H9 (cell line): Measurements from ENCODE around the gene GRIK3. TPM values are rescaled to one million over a fixed set of nuclear protein-coding genes. Genes with fewer than 3 reads are reported as not detected.

Experiments used
- DNase-seq: peaks from one replicate; pipeline ENCODE4 v3.0.0-alpha.2; 2017
- H2AFZ ChIP-seq: one replicate; pipeline ENCODE4 v1.6.1; 2013; ENCODE audit warnings: mild to moderate bottlenecking, low read length, control low read depth, moderate library complexity
- H2AK5ac ChIP-seq: 2 replicates; pipeline ENCODE4 v1.6.1; 2013; ENCODE audit warnings: low read length, control low read depth, mixed read lengths; ENCODE audit not compliant: insufficient read length
- H2BK120ac ChIP-seq: one replicate; pipeline ENCODE4 v1.6.1; 2013; ENCODE audit warnings: low read depth, mild to moderate bottlenecking, low read length, control low read depth, inconsistent platforms; ENCODE audit not compliant: poor library complexity, severe bottlenecking
- H2BK12ac ChIP-seq: 2 replicates; pipeline ENCODE4 v1.6.1; 2013; ENCODE audit warnings: low read length, control low read depth, mixed read lengths, low read depth; ENCODE audit not compliant: insufficient read length
- H2BK15ac ChIP-seq: 2 replicates; pipeline ENCODE4 v1.6.1; 2013; ENCODE audit warnings: low read depth, low read length, control low read depth
- H2BK20ac ChIP-seq: one replicate; pipeline ENCODE4 v1.6.1; 2013; ENCODE audit warnings: low read depth, mild to moderate bottlenecking, low read length, control low read depth, inconsistent platforms; ENCODE audit not compliant: poor library complexity, severe bottlenecking
- H2BK5ac ChIP-seq: 2 replicates; pipeline ENCODE4 v1.6.1; 2013; ENCODE audit warnings: low read length, control low read depth, mixed read lengths; ENCODE audit not compliant: insufficient read length
- H3K14ac ChIP-seq: 2 replicates; pipeline ENCODE4 v1.6.1; 2013; ENCODE audit warnings: low read length, control low read depth; ENCODE audit not compliant: insufficient read depth
- H3K18ac ChIP-seq: 2 replicates; pipeline ENCODE4 v1.6.1; 2013; ENCODE audit warnings: low read depth, mild to moderate bottlenecking, mixed read lengths, low read length, control low read depth; ENCODE audit not compliant: insufficient read length
- H3K23ac ChIP-seq: 2 replicates; pipeline ENCODE4 v1.6.1; 2013; ENCODE audit warnings: low read length, control low read depth, mixed read lengths, low read depth; ENCODE audit not compliant: insufficient read length
- H3K23me2 ChIP-seq: 2 replicates; pipeline ENCODE4 v1.6.1; 2013; ENCODE audit warnings: low read depth, mild to moderate bottlenecking, mixed read lengths, low read length, control low read depth; ENCODE audit not compliant: insufficient read length, poor library complexity, severe bottlenecking
- H3K27ac ChIP-seq: 2 replicates; pipeline ENCODE4 v1.5.1; 2013; ENCODE audit warnings: low read length, control low read depth, mixed read lengths, low read depth; ENCODE audit not compliant: insufficient read length
- H3K27me3 ChIP-seq: 2 replicates; pipeline ENCODE4 v1.6.1; 2013; ENCODE audit warnings: low read length, control low read depth, inconsistent platforms; ENCODE audit not compliant: insufficient read depth
- H3K4ac ChIP-seq: 2 replicates; pipeline ENCODE4 v1.6.1; 2013; ENCODE audit warnings: low read depth, mild to moderate bottlenecking, control low read depth, inconsistent platforms, low read length, moderate library complexity
- H3K4me1 ChIP-seq: 2 replicates; pipeline ENCODE4 v1.6.1; 2013; ENCODE audit warnings: low read length, control low read depth, inconsistent platforms; ENCODE audit not compliant: insufficient read depth
- H3K4me2 ChIP-seq: 2 replicates; pipeline ENCODE4 v1.6.1; 2013; ENCODE audit warnings: low read length, control low read depth, mixed read lengths; ENCODE audit not compliant: insufficient read length, insufficient read depth
- H3K56ac ChIP-seq: 2 replicates; pipeline ENCODE4 v1.6.1; 2013; ENCODE audit warnings: low read depth, mild to moderate bottlenecking, mixed read lengths, low read length, control low read depth; ENCODE audit not compliant: insufficient read length
- H3K79me1 ChIP-seq: 2 replicates; pipeline ENCODE4 v1.6.1; 2013; ENCODE audit warnings: low read depth, mild to moderate bottlenecking, moderate library complexity, low read length, control low read depth, inconsistent platforms; ENCODE audit not compliant: insufficient read depth, poor library complexity, severe bottlenecking
- H3K79me2 ChIP-seq: 2 replicates; pipeline ENCODE4 v1.6.1; 2013; ENCODE audit warnings: low read length, control low read depth, inconsistent platforms; ENCODE audit not compliant: insufficient read depth
- H3K9ac ChIP-seq: 2 replicates; pipeline ENCODE4 v1.6.1; 2013; ENCODE audit warnings: low read length, control low read depth, mixed read lengths; ENCODE audit not compliant: insufficient read length; ENCODE audit errors: extremely low read depth
- H3K9me3 ChIP-seq: one replicate; pipeline ENCODE4 v1.6.1; 2013; ENCODE audit warnings: low read depth, low read length, inconsistent platforms; ENCODE audit not compliant: control insufficient read depth
- H3T11ph ChIP-seq: one replicate; pipeline ENCODE4 v1.6.1; 2013; ENCODE audit warnings: mild to moderate bottlenecking, low read length, control low read depth, inconsistent platforms
- H4K20me1 ChIP-seq: one replicate; pipeline ENCODE4 v1.6.1; 2013; ENCODE audit not compliant: control insufficient read depth, insufficient read length, insufficient read depth
- H4K5ac ChIP-seq: 2 replicates; pipeline ENCODE4 v1.6.1; 2013; ENCODE audit warnings: low read depth, mild to moderate bottlenecking, mixed read lengths, low read length, control low read depth; ENCODE audit not compliant: insufficient read length
- H4K8ac ChIP-seq: replicated peaks from 2 replicates; pipeline ENCODE4 v1.6.1; 2013; ENCODE audit warnings: low read length, control low read depth, mixed read lengths, low read depth; ENCODE audit not compliant: insufficient read length
- H4K91ac ChIP-seq: 2 replicates; pipeline ENCODE4 v1.6.1; 2013; ENCODE audit warnings: low read depth, mild to moderate bottlenecking, moderate library complexity, mixed read lengths, low read length, control low read depth; ENCODE audit not compliant: insufficient read length
- H3K27ac Mint-ChIP-seq, 3 experiments: 2 replicates in 2 of 3; 3 replicates in 1 of 3; pipeline ENCODE4 v1.8.0; 2020 to 2021; ENCODE audit warnings: mixed read lengths in 3 of 3, mild to moderate bottlenecking in 1 of 3, moderate library complexity in 1 of 3
- H3K27me3 Mint-ChIP-seq: 2 replicates; pipeline ENCODE4 v1.8.0; 2021; ENCODE audit warnings: low read depth, mild to moderate bottlenecking, moderate library complexity, mixed read lengths
- H3K36me3 Mint-ChIP-seq, 3 experiments: 2 replicates in 2 of 3; 3 replicates in 1 of 3; pipeline ENCODE4 v1.8.0; 2020 to 2021; ENCODE audit warnings: low read depth in 3 of 3, mixed read lengths in 3 of 3; ENCODE audit not compliant: insufficient read depth in 1 of 3
- H3K4me1 Mint-ChIP-seq, 2 experiments: 2 replicates each; pipeline ENCODE4 v1.8.0; 2020; ENCODE audit warnings: mixed read lengths in 2 of 2
- H3K4me3 Mint-ChIP-seq, 2 experiments: 2 replicates in 1 of 2; 3 replicates in 1 of 2; pipeline ENCODE4 v1.8.0; 2020 to 2021; ENCODE audit warnings: mild to moderate bottlenecking in 2 of 2, mixed read lengths in 2 of 2, moderate library complexity in 1 of 2
- H3K9me3 Mint-ChIP-seq, 2 experiments: 2 replicates in 1 of 2; 3 replicates in 1 of 2; pipeline ENCODE4 v1.8.0; 2020; ENCODE audit warnings: mild to moderate bottlenecking in 2 of 2, mixed read lengths in 2 of 2, moderate library complexity in 1 of 2
- CTCF ChIP-seq: fragments of 200-600 bp; sonication (generic); conservative IDR thresholded peaks from 3 replicates; pipeline ENCODE4 v1.8.0; 2021; ENCODE audit warnings: antibody characterized with exemption, mild to moderate bottlenecking
- WGBS: extraction: QIAGEN DNeasy Blood & Tissue Kit; methylation state at CpG from one replicate; pipeline ENCODE4 v1.1.7; 2013; ENCODE audit warnings: missing lambda C conversion rate, low lambda C conversion rate, mixed read lengths; ENCODE audit not compliant: insufficient read length; ENCODE audit errors: extremely low coverage; 5-methylcytosine and 5-hydroxymethylcytosine counted together
- total RNA-seq: library from RNA; stranded (reverse); gene quantifications from 2 replicates; pipeline ENCODE4 v1.2.1, GENCODE V29; 2021

Gene GRIK3
- total RNA-seq, 1 experiment from 2014 or later, result 1.7 TPM

DNA sequence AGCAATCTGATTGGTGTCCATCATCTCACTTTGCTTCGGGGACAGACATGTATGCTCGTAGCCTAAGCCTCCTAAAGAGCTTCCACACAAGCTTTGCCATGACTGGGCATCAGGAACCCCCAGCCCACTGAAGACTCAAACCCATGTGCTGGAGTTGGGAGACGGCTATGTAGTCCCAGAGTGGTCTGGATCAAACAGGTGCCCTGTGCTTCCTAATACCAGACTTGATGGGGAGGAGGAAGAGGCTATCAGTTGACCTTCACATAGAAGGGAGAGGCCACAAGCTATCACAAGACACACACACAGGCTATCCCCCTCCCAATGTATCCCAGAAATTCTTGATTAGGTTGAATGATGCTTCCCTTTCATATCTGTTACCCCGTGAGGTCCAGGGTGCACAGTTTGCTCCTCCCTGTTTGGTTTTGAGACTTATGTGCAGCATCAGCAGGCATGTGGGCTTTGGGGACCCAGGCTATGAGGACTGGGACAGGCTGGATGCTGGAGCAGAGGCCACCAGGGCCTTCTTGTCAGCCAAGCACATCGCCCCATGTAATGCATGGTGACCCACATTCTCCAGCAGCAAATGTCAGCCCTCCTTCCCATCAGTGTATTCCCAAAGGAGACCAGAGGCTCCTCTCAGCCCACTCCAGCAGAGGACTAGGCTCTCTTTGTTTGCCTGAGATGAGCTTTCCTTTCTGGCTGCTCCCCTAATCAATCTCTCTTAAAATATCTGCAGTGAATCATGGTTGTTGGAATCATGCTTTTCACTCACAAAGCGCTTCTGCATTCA is 159.8 kb downstream of the GRIK3 start:
- Mint-ChIP-seq H3K9me3 (no peaks in the 10 kb centered on the region), H3K27me3 (peaks cover 5% of the 10 kb centered on the region), H3K4me1 (peaks cover 4 to 5% of the 10 kb centered on the region in 2 experiments; a peak in 3 of 4 replicates), H3K36me3 (no peaks in the 10 kb centered on the region), H3K27ac (no peak overlapping the region; a peak in 1 of 7 replicates), H3K4me3 (no peak overlapping the region; a peak in 1 of 5 replicates)
- WGBS, result no CpG with 5 or more reads among the region's 6 CpGs
- no peak overlapping the region for H2BK20ac ChIP-seq
- H4K91ac ChIP-seq, result no peak overlapping the region
- H3K79me2 ChIP-seq, result no peaks in the 10 kb centered on the region
- no peak overlapping the region for H3K4me2 ChIP-seq
- H2BK15ac ChIP-seq, result no peak overlapping the region
- H3K23ac ChIP-seq, result no peak overlapping the region
- H3K27me3 ChIP-seq, result no peaks in the 10 kb centered on the region
- H2BK120ac ChIP-seq, result no peak overlapping the region
- no peak overlapping the region for H3T11ph ChIP-seq
- H2AK5ac ChIP-seq, result no peak overlapping the region
- H3K18ac ChIP-seq, result no peak overlapping the region
- peak; percentile 5 for DNase-seq
- H2AFZ ChIP-seq, result no peak overlapping the region
- H3K9ac ChIP-seq, result no peak overlapping the region
- H3K9me3 ChIP-seq, result no peaks in the 10 kb centered on the region
- H3K56ac ChIP-seq, result no peak overlapping the region
- no peak overlapping the region for H3K4ac ChIP-seq
- no peak overlapping the region for H2BK12ac ChIP-seq
- H4K20me1 ChIP-seq, result no peaks in the 10 kb centered on the region
- H3K4me1 ChIP-seq, result no peaks in the 10 kb centered on the region
- no peak overlapping the region for H2BK5ac ChIP-seq
- TF ChIP-seq CTCF, result no peak
- H3K79me1 ChIP-seq, result no peaks in the 10 kb centered on the region
- no peak overlapping the region for H4K5ac ChIP-seq
- H3K23me2 ChIP-seq, result no peaks in the 10 kb centered on the region
- H4K8ac ChIP-seq, result no peak overlapping the region
- H3K27ac ChIP-seq, result no peak overlapping the region
- H3K14ac ChIP-seq, result no peak overlapping the region
